WTC11 (cell line): Measurements from ENCODE around the gene NR1H3. TPM values are rescaled to one million over a fixed set of nuclear protein-coding genes. Genes with fewer than 3 reads are reported as not detected.

Experiments
- ATAC-seq: fragments of 200-7000 bp; cut with Tn5 transposase; 2 replicates; pipeline ENCODE4 v1.10.0; 2021; ENCODE audit warnings: mild to moderate bottlenecking, moderate library complexity
- CTCF ChIA-PET: fragments of 300-600 bp; sonication (Branson Sonifier 250); formaldehyde crosslinking; loops from one replicate; lab custom pipeline; 2021; ENCODE audit warnings: antibody characterized with exemption; lab: Charles Lee
- POLR2A ChIA-PET: fragments of 350-600 bp; sonication (Branson Sonifier 250); formaldehyde crosslinking; loops from one replicate; lab custom pipeline; 2021; ENCODE audit warnings: antibody characterized with exemption; lab: Charles Lee
- DNase-seq: peaks from one replicate; pipeline ENCODE4 v3.0.0; 2021; ENCODE audit warnings: low spot score
- H3K27ac Mint-ChIP-seq: 2 replicates; pipeline ENCODE4 v1.8.0; 2021; ENCODE audit warnings: mixed read lengths
- H3K27me3 Mint-ChIP-seq: 2 replicates; pipeline ENCODE4 v1.8.0; 2021; ENCODE audit warnings: low read depth, mild to moderate bottlenecking, moderate library complexity, mixed read lengths
- H3K36me3 Mint-ChIP-seq: 2 replicates; pipeline ENCODE4 v1.8.0; 2021; ENCODE audit warnings: mixed read lengths
- H3K4me1 Mint-ChIP-seq: 2 replicates; pipeline ENCODE4 v1.8.0; 2022; ENCODE audit warnings: mixed read lengths
- H3K4me3 Mint-ChIP-seq: 2 replicates; pipeline ENCODE4 v1.8.0; 2021; ENCODE audit warnings: mild to moderate bottlenecking, moderate library complexity, mixed read lengths
- H3K9me3 Mint-ChIP-seq: 2 replicates; pipeline ENCODE4 v1.8.0; 2021; ENCODE audit warnings: mixed read lengths
- E2F5 ChIP-seq: sonication (generic); formaldehyde crosslinking; IDR thresholded peaks from 2 replicates; pipeline ENCODE4 v1.8.1; 2022; ENCODE audit warnings: mild to moderate bottlenecking, moderate library complexity, missing genetic modification reagents
- EMX1 ChIP-seq: fragments of 250-450 bp; sonication (Bioruptor Pico); IDR thresholded peaks from 2 replicates; pipeline ENCODE4 v1.8.0; 2021; ENCODE audit warnings: mild to moderate bottlenecking
- ETV6 ChIP-seq: sonication (generic); formaldehyde crosslinking; IDR thresholded peaks from 2 replicates; pipeline ENCODE4 v1.8.1; 2022; ENCODE audit warnings: mild to moderate bottlenecking, missing genetic modification reagents
- FOXK1 ChIP-seq: sonication (generic); formaldehyde crosslinking; IDR thresholded peaks from 2 replicates; pipeline ENCODE4 v1.8.0; 2022; ENCODE audit warnings: mild to moderate bottlenecking, moderate library complexity, missing genetic modification reagents
- GRHL2 ChIP-seq: fragments of 250-450 bp; sonication (Bioruptor Pico); IDR thresholded peaks from 2 replicates; pipeline ENCODE4 v1.8.0; 2022; ENCODE audit warnings: mild to moderate bottlenecking, moderate library complexity; ENCODE audit not compliant: insufficient replicate concordance, severe bottlenecking
- GTF2I ChIP-seq: fragments of 250-450 bp; sonication (Bioruptor Pico); conservative IDR thresholded peaks from 2 replicates; pipeline ENCODE4 v1.4.0; 2021; ENCODE audit warnings: mild to moderate bottlenecking
- JAZF1 ChIP-seq: fragments of 250-450 bp; sonication (Bioruptor Pico); IDR thresholded peaks from 2 replicates; pipeline ENCODE4 v1.9.0; 2021; ENCODE audit warnings: moderate library complexity, mild to moderate bottlenecking, inconsistent platforms
- MLX ChIP-seq: sonication (generic); formaldehyde crosslinking; IDR thresholded peaks from 2 replicates; pipeline ENCODE4 v1.8.1; 2023; ENCODE audit warnings: mild to moderate bottlenecking, missing genetic modification reagents, moderate library complexity
- RELA ChIP-seq: sonication (generic); formaldehyde crosslinking; IDR thresholded peaks from 2 replicates; pipeline ENCODE4 v1.8.1; 2022; ENCODE audit warnings: missing genetic modification reagents, mild to moderate bottlenecking, borderline replicate concordance
- SMAD3 ChIP-seq: sonication (generic); formaldehyde crosslinking; IDR thresholded peaks from 2 replicates; pipeline ENCODE4 v1.8.0; 2022; ENCODE audit warnings: missing genetic modification reagents, mild to moderate bottlenecking, borderline replicate concordance
- ZBTB21 ChIP-seq: sonication (generic); formaldehyde crosslinking; IDR thresholded peaks from 2 replicates; pipeline ENCODE4 v1.8.1; 2023; ENCODE audit warnings: mild to moderate bottlenecking, missing genetic modification reagents, borderline replicate concordance
- ZNF232 ChIP-seq: sonication (generic); formaldehyde crosslinking; IDR thresholded peaks from 2 replicates; pipeline ENCODE4 v1.8.0; 2022; ENCODE audit warnings: mild to moderate bottlenecking, missing genetic modification reagents
- ZNF263 ChIP-seq: sonication (generic); formaldehyde crosslinking; IDR thresholded peaks from 2 replicates; pipeline ENCODE4 v1.8.1; 2022; ENCODE audit warnings: low read depth, mild to moderate bottlenecking, moderate library complexity, missing genetic modification reagents
- ZNF317 ChIP-seq: sonication (generic); formaldehyde crosslinking; IDR thresholded peaks from 2 replicates; pipeline ENCODE4 v1.8.1; 2023; ENCODE audit warnings: low read depth, mild to moderate bottlenecking, moderate library complexity, missing genetic modification reagents, borderline replicate concordance
- total RNA-seq: library from RNA; stranded (reverse); gene quantifications from 3 replicates; pipeline ENCODE4 v1.2.3, GENCODE V29; 2021
- TF ChIP-seq, protein P1 (sequence below): sonication (generic); formaldehyde crosslinking; conservative IDR thresholded peaks from 2 replicates; pipeline ENCODE4 v1.8.1; 2022; ENCODE audit warnings: mild to moderate bottlenecking, missing genetic modification reagents
- TF ChIP-seq, protein P2 (sequence below): sonication (generic); formaldehyde crosslinking; IDR thresholded peaks from 2 replicates; pipeline ENCODE4 v1.8.1; 2022; ENCODE audit warnings: missing genetic modification reagents, borderline replicate concordance
- TF ChIP-seq, protein P3 (sequence below): fragments of 250-450 bp; sonication (Bioruptor Pico); IDR thresholded peaks from 2 replicates; pipeline ENCODE4 v1.9.0; 2021; ENCODE audit warnings: moderate library complexity, mild to moderate bottlenecking, inconsistent platforms, borderline replicate concordance
- TF ChIP-seq, protein P4 (sequence below): fragments of 250-450 bp; sonication (Bioruptor Pico); IDR thresholded peaks from 2 replicates; pipeline ENCODE4 v1.9.0; 2021; ENCODE audit warnings: mild to moderate bottlenecking, borderline replicate concordance
- TF ChIP-seq, protein P5 (sequence below): sonication (generic); formaldehyde crosslinking; IDR thresholded peaks from 2 replicates; pipeline ENCODE4 v1.8.0; 2022; ENCODE audit warnings: mild to moderate bottlenecking, missing genetic modification reagents

NR1H3 gene
- total RNA-seq, 1 experiment from 2014 or later: 26.3 TPM

DNA sequence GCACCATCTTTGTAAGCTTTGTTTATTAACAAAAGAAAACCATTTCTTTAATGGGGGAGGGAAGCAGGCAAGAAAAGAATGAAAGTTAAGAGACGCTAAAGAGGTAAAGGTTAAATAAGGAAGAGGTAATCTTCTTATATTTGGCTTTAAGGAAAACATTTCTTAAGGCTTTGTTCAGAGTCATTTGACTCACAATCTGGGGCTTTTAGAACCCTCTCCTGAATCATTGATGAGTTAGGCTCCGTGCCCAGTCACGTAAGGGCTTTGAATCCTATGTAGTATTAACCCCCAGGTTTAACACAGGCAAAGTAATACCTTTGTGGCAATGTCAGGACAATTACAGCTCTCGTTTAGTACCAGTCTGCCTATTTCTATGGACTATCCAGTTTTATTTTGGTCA lies 38.2 kb downstream of the NR1H3 start:
- no peak for ATAC-seq
- Mint-ChIP-seq H3K9me3 (no peaks in the 10 kb centered on the region), H3K27me3 (no peaks in the 10 kb centered on the region), H3K4me1 (no peaks in the 10 kb centered on the region), H3K4me3 (no peak overlapping the region), H3K36me3 (peaks cover 71% of the 10 kb centered on the region), H3K27ac (no peak overlapping the region)
- ChIA-PET CTCF (interaction anchor here (1.4 kb wide), 2 partner anchors 37 to 59 kb away, joined by 3 to 5 read pairs; no protein-coding TSS in a partner anchor), POLR2A (interaction anchor here (0.5 kb wide), 1 partner anchor 20 kb away, joined by 3 read pairs; no protein-coding TSS in a partner anchor)
- TF ChIP-seq SMAD3 (CRISPR knock-in tag) (no peak), RELA (CRISPR knock-in tag) (no peak), ETV6 (CRISPR knock-in tag) (no peak), ZBTB21 (CRISPR knock-in tag) (no peak)
- DNase-seq: no peak

DNA sequence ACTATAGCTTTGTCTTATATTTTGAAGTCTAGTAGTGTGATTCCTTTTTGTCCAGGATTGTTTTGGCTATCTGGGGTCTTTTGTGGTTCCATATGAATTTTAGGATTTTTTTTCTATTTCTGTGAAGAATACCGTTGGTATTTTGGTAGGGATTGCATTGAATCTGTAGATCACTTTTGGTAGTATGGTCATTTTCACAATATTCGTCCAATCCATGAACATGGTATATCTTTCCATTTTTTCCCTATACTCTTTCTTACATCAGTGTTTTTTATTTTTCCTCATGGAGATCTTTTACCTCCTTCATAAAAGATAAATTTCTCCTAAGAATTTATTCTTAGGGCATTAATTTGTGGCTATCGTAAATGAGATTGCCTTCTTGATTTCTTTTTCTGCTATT lies 41.3 kb downstream of the NR1H3 start:
- no peaks in the 10 kb centered on the region for H3K27me3 Mint-ChIP-seq
- H3K27ac Mint-ChIP-seq: no peak overlapping the region
- no peak overlapping the region for H3K4me3 Mint-ChIP-seq
- DNase-seq (no peak), ATAC-seq (no peak)
- CTCF ChIA-PET: interaction anchor here (1.1 kb wide), 2 partner anchors 56 to 155 kb away, joined by 3 to 4 read pairs; no protein-coding TSS in a partner anchor
- peaks cover 11% of the 10 kb centered on the region for H3K9me3 Mint-ChIP-seq
- peaks cover 78% of the 10 kb centered on the region for H3K36me3 Mint-ChIP-seq
- POLR2A ChIA-PET: no interaction called here
- TF ChIP-seq, protein P1, sequence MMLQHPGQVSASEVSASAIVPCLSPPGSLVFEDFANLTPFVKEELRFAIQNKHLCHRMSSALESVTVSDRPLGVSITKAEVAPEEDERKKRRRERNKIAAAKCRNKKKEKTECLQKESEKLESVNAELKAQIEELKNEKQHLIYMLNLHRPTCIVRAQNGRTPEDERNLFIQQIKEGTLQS (CRISPR knock-in tag): no peak
- TF ChIP-seq, protein P2, sequence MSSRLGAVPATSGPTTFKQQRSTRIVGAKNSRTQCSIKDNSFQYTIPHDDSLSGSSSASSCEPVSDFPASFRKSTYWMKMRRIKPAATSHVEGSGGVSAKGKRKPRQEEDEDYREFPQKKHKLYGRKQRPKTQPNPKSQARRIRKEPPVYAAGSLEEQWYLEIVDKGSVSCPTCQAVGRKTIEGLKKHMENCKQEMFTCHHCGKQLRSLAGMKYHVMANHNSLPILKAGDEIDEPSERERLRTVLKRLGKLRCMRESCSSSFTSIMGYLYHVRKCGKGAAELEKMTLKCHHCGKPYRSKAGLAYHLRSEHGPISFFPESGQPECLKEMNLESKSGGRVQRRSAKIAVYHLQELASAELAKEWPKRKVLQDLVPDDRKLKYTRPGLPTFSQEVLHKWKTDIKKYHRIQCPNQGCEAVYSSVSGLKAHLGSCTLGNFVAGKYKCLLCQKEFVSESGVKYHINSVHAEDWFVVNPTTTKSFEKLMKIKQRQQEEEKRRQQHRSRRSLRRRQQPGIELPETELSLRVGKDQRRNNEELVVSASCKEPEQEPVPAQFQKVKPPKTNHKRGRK: no peak
- TF ChIP-seq MLX (no peak), GRHL2 (no peak), FOXK1 (CRISPR knock-in tag) (no peak), ZNF232 (CRISPR knock-in tag) (no peak), ZNF317 (CRISPR knock-in tag) (no peak), JAZF1 (CRISPR knock-in tag) (no peak), EMX1 (CRISPR knock-in tag) (no peak), ZNF263 (CRISPR knock-in tag) (no peak), E2F5 (no peak), GTF2I (CRISPR knock-in tag) (no peak), RELA (CRISPR knock-in tag) (no peak)
- TF ChIP-seq, protein P3, sequence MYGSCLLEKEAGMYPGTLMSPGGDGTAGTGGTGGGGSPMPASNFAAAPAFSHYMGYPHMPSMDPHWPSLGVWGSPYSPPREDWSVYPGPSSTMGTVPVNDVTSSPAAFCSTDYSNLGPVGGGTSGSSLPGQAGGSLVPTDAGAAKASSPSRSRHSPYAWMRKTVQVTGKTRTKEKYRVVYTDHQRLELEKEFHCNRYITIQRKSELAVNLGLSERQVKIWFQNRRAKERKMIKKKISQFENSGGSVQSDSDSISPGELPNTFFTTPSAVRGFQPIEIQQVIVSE: no peak
- TF ChIP-seq, protein P4, sequence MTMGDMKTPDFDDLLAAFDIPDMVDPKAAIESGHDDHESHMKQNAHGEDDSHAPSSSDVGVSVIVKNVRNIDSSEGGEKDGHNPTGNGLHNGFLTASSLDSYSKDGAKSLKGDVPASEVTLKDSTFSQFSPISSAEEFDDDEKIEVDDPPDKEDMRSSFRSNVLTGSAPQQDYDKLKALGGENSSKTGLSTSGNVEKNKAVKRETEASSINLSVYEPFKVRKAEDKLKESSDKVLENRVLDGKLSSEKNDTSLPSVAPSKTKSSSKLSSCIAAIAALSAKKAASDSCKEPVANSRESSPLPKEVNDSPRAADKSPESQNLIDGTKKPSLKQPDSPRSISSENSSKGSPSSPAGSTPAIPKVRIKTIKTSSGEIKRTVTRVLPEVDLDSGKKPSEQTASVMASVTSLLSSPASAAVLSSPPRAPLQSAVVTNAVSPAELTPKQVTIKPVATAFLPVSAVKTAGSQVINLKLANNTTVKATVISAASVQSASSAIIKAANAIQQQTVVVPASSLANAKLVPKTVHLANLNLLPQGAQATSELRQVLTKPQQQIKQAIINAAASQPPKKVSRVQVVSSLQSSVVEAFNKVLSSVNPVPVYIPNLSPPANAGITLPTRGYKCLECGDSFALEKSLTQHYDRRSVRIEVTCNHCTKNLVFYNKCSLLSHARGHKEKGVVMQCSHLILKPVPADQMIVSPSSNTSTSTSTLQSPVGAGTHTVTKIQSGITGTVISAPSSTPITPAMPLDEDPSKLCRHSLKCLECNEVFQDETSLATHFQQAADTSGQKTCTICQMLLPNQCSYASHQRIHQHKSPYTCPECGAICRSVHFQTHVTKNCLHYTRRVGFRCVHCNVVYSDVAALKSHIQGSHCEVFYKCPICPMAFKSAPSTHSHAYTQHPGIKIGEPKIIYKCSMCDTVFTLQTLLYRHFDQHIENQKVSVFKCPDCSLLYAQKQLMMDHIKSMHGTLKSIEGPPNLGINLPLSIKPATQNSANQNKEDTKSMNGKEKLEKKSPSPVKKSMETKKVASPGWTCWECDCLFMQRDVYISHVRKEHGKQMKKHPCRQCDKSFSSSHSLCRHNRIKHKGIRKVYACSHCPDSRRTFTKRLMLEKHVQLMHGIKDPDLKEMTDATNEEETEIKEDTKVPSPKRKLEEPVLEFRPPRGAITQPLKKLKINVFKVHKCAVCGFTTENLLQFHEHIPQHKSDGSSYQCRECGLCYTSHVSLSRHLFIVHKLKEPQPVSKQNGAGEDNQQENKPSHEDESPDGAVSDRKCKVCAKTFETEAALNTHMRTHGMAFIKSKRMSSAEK (CRISPR knock-in tag): no peak
- TF ChIP-seq, protein P5, sequence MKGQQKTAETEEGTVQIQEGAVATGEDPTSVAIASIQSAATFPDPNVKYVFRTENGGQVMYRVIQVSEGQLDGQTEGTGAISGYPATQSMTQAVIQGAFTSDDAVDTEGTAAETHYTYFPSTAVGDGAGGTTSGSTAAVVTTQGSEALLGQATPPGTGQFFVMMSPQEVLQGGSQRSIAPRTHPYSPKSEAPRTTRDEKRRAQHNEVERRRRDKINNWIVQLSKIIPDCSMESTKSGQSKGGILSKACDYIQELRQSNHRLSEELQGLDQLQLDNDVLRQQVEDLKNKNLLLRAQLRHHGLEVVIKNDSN (CRISPR knock-in tag): no peak
- TF ChIP-seq, all 79 proteins: peak for 0
- H3K4me1 Mint-ChIP-seq: no peaks in the 10 kb centered on the region
